ENCODE results near the gene RABGGTA.

RABGGTA gene

DNA sequence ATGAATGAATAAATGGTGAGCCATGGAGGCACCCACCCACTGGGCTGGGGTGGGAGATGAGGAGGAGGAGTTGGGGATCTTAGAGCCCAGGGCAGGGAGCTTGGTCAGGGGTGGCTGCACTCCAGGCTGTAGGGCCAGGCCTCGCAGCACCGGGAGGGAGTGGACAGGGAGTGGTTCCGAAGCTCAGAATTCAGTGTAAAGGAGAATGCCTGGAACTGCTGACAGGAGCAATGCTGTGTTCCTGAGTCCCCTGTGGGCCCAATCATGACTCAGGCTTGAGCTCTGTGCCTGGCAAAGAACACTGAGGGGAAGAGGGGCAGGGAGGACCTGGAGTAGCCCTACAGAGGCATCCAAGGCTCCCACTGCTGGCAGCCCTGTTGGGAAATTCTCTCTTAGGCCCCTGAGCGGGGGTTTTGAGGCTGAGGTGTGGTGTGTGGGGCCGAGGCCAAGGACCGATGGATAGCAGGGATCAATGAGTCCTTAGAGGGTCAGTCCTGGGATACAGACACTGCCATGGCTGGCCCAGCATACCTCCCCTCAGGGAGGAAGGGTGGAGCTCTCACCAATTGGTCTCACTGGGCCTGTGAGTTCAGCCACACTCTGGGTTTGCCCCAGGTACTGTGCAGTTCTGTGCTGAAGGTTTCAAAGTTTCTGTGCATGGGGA lies 9.5 kb upstream of the RABGGTA start:
- no peak for DNase-seq (ENCODE audit: low read depth, low spot score)

DNA sequence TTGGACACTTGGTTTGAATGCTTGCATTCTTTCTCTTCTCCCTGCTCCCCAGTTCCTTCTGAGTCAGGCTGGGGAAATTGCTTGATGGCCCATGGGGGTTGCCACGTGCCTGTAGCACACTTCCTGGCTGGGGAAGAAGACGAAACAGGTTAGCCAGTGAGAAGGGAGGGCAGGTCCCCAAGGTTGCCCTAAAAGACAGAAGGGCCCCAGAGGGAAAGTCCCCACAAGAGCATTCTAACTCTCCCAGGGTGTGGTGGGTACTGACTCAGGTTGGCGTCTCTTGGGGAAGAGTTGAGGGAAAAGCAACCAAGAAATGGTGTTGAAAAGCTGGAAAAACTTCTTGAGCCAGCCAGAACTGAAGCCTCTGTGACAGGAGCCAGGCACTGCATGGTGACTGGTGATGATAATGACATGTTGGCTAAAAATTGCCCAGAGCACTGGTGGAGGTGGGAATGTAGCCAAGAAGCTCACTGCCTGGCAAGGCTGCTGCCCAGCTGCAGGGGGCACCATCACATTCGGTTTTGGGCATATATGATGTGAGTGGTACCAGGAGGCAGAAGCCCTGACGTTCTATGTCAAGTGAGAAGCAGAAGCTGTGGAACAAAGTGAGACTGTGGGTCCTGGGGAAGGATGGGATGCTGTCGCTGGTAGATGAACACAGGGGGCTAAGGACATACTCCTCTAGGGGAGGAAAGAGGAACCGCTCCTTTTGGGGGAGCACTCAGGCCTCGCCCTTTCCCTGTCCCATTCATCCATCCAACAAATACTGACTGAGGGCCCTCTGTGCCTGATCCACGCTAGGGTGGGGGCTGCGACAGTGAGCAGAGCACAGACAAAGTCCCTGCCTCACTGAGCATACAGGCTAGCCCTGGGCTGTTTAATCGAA lies 8.1 kb upstream of the RABGGTA start:
- DNase-seq (ENCODE audit: low read depth, low spot score), result no peak

DNA sequence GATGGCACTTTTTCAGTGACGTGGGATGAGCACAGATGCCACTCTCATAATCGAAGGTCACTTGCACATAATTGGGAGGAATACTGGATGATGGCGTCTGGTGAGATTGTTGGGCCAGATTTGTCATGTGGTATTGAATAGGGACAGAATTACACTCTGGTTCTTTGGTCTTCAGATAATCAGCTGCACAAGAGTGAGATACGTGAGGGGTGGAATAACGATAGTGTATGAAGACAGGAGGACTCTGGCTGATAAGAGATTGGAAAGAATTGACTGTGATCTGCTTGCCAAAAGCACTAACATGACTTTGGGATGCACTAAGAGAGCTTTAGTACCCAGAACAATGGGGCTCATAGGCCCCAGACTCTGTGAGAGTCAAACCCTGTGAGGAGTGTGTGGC lies 7.0 kb upstream of the RABGGTA start:
- DNase-seq (ENCODE audit: low read depth, low spot score), result no peak

- no peak for DNase-seq (ENCODE audit: low read depth, low spot score)
Measured at GRCh38 chr14:24277606-24278321, 6.4 kb upstream of the RABGGTA start.

DNA sequence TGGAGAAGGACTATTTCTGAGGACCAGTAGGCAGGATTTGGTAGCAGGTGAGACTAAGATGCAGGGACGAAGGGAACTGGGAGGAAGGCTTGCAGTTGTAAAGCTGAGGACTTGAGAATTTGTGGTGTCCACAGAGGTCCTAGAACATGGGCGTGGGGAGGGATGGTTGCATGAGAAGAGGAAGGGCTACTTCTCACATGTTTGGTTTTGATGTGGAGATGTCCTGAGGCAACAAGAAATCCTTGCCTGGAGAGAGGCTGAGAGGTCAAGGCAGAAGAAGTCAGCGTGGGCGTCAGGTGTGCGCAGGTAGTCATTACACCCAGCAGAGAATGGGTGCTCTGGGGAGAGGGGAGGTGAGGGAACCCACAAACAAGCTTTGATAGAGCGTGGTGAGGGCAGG lies 5.7 kb upstream of the RABGGTA start:
- DNase-seq (ENCODE audit: low read depth, low spot score), result no peak

DNA sequence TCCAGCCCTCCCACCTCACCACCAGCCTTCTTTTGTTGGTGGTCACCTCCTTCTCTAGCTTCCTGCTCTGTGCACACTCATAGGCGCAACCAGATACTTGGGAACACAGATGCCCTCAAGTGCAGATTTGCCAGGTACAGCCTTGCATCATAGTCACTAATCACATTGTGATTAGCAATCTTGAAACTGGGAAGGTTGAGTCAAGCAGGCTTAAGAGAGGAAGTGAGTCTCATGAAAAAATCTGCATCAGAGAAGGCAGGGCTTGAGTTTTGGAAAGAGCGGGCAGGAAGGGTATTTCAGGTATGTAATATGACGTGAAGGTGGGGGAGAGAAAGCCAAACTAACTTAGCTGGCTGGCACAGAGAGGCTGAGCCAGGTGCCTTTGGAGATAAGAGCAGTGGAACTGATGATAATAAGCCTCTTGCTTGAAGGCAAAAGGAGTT lies 2.7 kb upstream of the RABGGTA start:
- DNase-seq (ENCODE audit: low read depth, low spot score), result no peak

GRCh38 chr14:24273422-24273998 lies 2.1 kb upstream of the RABGGTA start:
- no peak for DNase-seq (ENCODE audit: low read depth, low spot score)

GRCh38 chr14:24272467-24272866 lies 1.1 kb upstream of the RABGGTA start:
- no peak for DNase-seq (ENCODE audit: low read depth, low spot score)

GRCh38 chr14:24271834-24272263 lies 452 bp upstream of the RABGGTA start:
- DNase-seq (ENCODE audit: low read depth, low spot score), result no peak

DNA sequence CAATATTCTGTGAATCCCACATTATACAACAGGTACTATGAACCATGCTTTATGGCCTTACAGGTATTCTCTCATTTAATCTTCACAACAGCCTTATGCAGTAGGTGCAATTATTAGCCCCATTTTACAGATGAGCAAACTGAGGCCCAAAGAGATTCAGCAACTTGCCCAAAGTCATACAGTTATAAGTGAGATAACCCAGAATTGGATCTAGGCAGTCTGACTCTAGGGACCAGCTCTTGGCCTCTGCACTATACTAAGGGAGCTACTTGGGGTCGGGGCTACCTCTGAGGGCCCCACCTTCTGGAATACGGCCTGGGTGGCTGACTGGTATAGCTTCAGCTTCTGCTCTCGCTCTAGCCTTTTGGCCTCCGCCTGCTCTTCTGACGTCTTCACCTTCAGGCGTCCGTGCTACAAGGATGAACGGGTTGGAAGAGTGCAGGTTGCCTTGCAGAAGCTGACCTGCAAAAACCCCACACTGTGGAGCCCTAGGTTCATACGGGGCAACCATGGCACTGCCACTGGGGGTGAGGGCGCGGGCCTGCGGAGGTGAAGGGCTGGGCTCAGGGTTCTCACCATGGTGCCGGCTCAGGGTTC lies 762 bp downstream of the RABGGTA start:
- no peak for DNase-seq (ENCODE audit: low read depth, low spot score)

GRCh38 chr14:24269910-24270536 lies 1.4 kb downstream of the RABGGTA start:
- no peak for DNase-seq (ENCODE audit: low read depth, low spot score)

- no peak for DNase-seq (ENCODE audit: low read depth, low spot score)
Measured at GRCh38 chr14:24269368-24269767, 2.0 kb downstream of the RABGGTA start.

DNA sequence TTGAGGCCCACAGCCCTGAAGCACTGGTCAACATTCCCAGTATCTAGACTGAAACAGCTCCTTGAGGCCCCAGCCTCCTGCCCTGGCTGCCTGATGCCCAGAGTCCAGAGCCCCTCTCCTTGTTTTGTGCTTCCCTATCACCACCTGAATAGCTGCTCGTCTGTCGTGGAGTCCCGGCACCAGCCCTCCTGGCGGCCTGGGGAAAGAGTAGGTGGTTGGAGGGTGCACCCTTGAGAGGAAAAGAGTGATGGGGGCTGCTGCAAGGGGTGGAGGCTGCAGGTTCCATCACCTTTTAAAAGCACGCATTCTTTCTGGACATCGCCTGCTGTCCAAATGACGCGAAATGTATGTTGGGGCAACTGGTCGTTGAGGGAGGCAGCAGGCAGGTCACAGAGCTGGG lies 3.2 kb downstream of the RABGGTA start:
- no peak for DNase-seq (ENCODE audit: low read depth, low spot score)

DNA sequence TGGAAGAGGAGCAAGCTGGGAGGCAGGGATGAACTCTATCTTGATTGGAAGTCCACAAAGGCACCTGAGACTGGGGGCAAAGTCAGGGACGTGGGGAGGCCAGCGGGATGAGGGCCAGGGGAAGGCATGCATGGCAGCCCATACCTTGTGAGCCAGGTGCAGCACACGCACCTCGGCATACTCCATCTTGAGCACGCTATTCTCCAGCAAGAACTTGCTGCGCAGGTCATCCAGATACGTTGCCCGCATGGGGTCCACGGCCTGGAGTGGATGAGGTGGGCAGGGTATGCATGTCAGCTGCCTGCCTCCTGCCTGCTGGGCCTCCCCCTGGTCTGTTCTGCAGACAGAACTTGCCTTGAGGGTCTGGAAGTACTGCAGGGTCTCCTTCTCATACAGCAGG lies 3.9 kb downstream of the RABGGTA start:
- DNase-seq (ENCODE audit: low read depth, low spot score), result no peak

- no peak for DNase-seq (ENCODE audit: low read depth, low spot score)
Measured at GRCh38 chr14:24266344-24267244, 4.8 kb downstream of the RABGGTA start.

- no peak for DNase-seq (ENCODE audit: low read depth, low spot score)
Measured at GRCh38 chr14:24264298-24264697, 7.1 kb downstream of the RABGGTA start.

DNA sequence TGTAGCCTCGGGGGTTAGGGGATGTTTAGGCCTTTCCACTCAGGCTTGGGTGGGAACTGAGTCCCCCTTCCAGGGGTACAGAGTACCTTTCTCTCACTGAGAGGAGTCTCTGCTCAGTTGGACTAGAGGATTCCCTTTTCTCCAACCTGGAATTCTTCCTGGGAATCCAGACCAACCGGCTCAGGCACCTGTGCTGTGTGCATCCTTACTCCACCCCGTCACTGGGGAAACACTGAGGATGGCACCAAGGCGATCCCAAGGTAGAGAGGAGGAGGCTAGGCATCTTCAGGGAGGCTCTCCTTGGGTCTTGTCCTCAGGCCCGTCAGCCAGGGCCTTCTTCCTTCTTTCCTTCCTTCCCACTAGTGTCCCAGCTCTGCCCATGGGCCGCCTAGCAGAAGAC lies 7.5 kb downstream of the RABGGTA start:
- no peak for DNase-seq (ENCODE audit: low read depth, low spot score)

- DNase-seq (ENCODE audit: low read depth, low spot score), result no peak
Measured at GRCh38 chr14:24262821-24263733, 8.3 kb downstream of the RABGGTA start, which contains the start of gene TGM1. TGM1 (minus strand) TSS chr14:24263177; CDS start chr14:24262352, 825 bp downstream.

- DNase-seq (ENCODE audit: low read depth, low spot score), result no peak
Measured at GRCh38 chr14:24261969-24262327, 9.4 kb downstream of the RABGGTA start.

Measured in smooth muscle cell of the brain vasculature (primary cell).